ENCODE results near the gene EFTUD2.

- TF ChIP-seq CTCF (conservative IDR thresholded peaks at IDR 0.05 in 1 of 2, IDR thresholded peaks at IDR 0.05 in 1 of 2; ENCODE audit: low read depth in 1 of 2, low read length in 2 of 2) (no peak), EZH2 (IDR thresholded peaks at IDR 0.05; ENCODE audit: low read length, missing control alignments) (no peak)
These were observed 3.9 kb upstream of the EFTUD2 start for GRCh38 chr17:44903012-44903685.

Measured in fibroblast of lung (primary cell).